K562 (cell line): ENCODE measurements around the gene KLK8. TPM values are rescaled to one million over a fixed set of nuclear protein-coding genes. Genes with fewer than 3 reads are reported as not detected.
A peak's percentile ranks its signal among the peaks of the same experiment; 100 is the strongest.

Experiments
- ATAC-seq: fragments of 200-7000 bp; cut with Tn5 transposase; 3 replicates; pipeline ENCODE4 v1.9.1; 2020; ENCODE audit warnings: moderate library complexity
- BruUV-seq: library from RNA; stranded (reverse); fragments of 400-500 nt; replicated peaks from 2 replicates; lab custom pipeline; 2021; lab: Mats Ljungman, UMichigan
- CTCF ChIA-PET: fragments of 300-600 bp; formaldehyde crosslinking; extraction: SDS; loops from one replicate; lab custom pipeline; 2021; ENCODE audit warnings: low intra/inter-chr PET ratio; lab: Yijun Ruan, JAX
- POLR2A ChIA-PET: fragments of 300-600, 350-650 bp; sonication (Branson Sonifier 250); formaldehyde crosslinking; extraction: SDS; loops from one replicate; lab custom pipeline; 2021; ENCODE audit warnings: antibody characterized with exemption, inconsistent platforms; lab: Yijun Ruan, JAX
- DNase-seq, 4 experiments: peaks; one replicate each; pipeline versions ENCODE4 v3.0.0 to v3.0.0-alpha.2; 2011 to 2018; ENCODE audit warnings: low spot score in 3 of 4, mixed read lengths in 3 of 4; ENCODE audit errors: extremely low read depth in 1 of 4
- FAIRE-seq: peaks from 2 replicates; lab custom pipeline; 2011; peaks lifted over from hg19 to GRCh38; lab: Jason Lieb, UNC
- H2AFZ ChIP-seq: 2 replicates; pipeline ENCODE4 v1.6.0; 2011; ENCODE audit warnings: low read depth, low read length, control low read depth, inconsistent platforms
- H3K27ac ChIP-seq: fragments of 200-600 bp; 3 replicates; pipeline ENCODE4 v1.8.0; 2011; ENCODE audit warnings: low read depth, mild to moderate bottlenecking, control low read depth, inconsistent platforms, low read length, moderate library complexity, mixed read lengths; ENCODE audit errors: extremely low read depth
- H3K27me3 ChIP-seq, 2 experiments: fragments of 300-600 bp in 1 of 2; 2 replicates in 1 of 2; 3 replicates in 1 of 2; pipeline versions ENCODE4 v1.6.0 to v1.8.0; 2011; ENCODE audit warnings: inconsistent platforms in 2 of 2, low read length in 2 of 2, mild to moderate bottlenecking in 1 of 2, mixed read lengths in 1 of 2, moderate library complexity in 1 of 2; ENCODE audit not compliant: control insufficient read depth in 2 of 2, insufficient read depth in 2 of 2
- H3K36me3 ChIP-seq: fragments of 300-600 bp; 3 replicates; pipeline ENCODE4 v1.8.0; 2011; ENCODE audit warnings: mild to moderate bottlenecking, low read length, inconsistent platforms; ENCODE audit not compliant: control insufficient read depth, insufficient read depth
- H3K4me1 ChIP-seq, 2 experiments: fragments of 200-600 bp in 1 of 2; replicated peaks in 1 of 2; 2 replicates in 1 of 2; 3 replicates in 1 of 2; pipeline versions ENCODE4 v1.5.1 to v1.8.0; 2011; ENCODE audit warnings: inconsistent platforms in 2 of 2, low read length in 2 of 2, mild to moderate bottlenecking in 1 of 2, mixed read lengths in 1 of 2, moderate library complexity in 1 of 2; ENCODE audit not compliant: control insufficient read depth in 2 of 2, insufficient read depth in 2 of 2
- H3K4me2 ChIP-seq: 2 replicates; pipeline ENCODE4 v1.6.1; 2011; ENCODE audit warnings: low read length, control low read depth, inconsistent platforms, mixed read lengths; ENCODE audit not compliant: insufficient read depth
- H3K4me3 ChIP-seq: fragments of 200-600 bp; sonication (generic), shearing (Covaris generic); 2 replicates; pipeline ENCODE4 v1.5.1; 2016; ENCODE audit warnings: control low read depth, inconsistent platforms
- H3K79me2 ChIP-seq: fragments of 200-600 bp; 3 replicates; pipeline ENCODE4 v1.8.0; 2011; ENCODE audit warnings: low read length, inconsistent platforms; ENCODE audit not compliant: control insufficient read depth, insufficient read depth
- H3K9ac ChIP-seq, 2 experiments: 2 replicates each; pipeline versions ENCODE4 v1.6.0 to v1.6.1; 2011; ENCODE audit warnings: low read depth in 2 of 2, low read length in 2 of 2, control low read depth in 1 of 2, inconsistent platforms in 1 of 2, mild to moderate bottlenecking in 1 of 2, mixed read lengths in 1 of 2; ENCODE audit not compliant: insufficient read depth in 1 of 2
- H3K9me1 ChIP-seq: one replicate; pipeline ENCODE4 v1.6.0; 2011; ENCODE audit warnings: inconsistent platforms, mild to moderate bottlenecking, low read length, moderate library complexity; ENCODE audit not compliant: control insufficient read depth, insufficient read depth
- H3K9me3 ChIP-seq: replicated peaks from 2 replicates; pipeline ENCODE4 v1.5.1; 2011; ENCODE audit warnings: low read depth, low read length, inconsistent platforms; ENCODE audit not compliant: control insufficient read depth, insufficient read depth
- H4K20me1 ChIP-seq: replicated peaks from 2 replicates; pipeline ENCODE4 v1.6.1; 2011; ENCODE audit warnings: low read length, inconsistent platforms, mixed read lengths; ENCODE audit not compliant: control insufficient read depth, insufficient read depth
- ARID3A ChIP-seq: IDR thresholded peaks from 2 replicates; pipeline ENCODE4 v1.6.1; 2012; ENCODE audit warnings: low read depth, low read length, improper control_type of control experiment, borderline replicate concordance
- ZBED1 ChIP-seq: IDR thresholded peaks from 2 replicates; pipeline ENCODE4 v1.6.1; 2014
- ZFP36 ChIP-seq: fragments of 150-350 bp; IDR thresholded peaks from 2 replicates; pipeline ENCODE4 v1.6.1; 2018; ENCODE audit warnings: low read length, low read depth; ENCODE audit not compliant: partially characterized antibody
- ZNF766 ChIP-seq: fragments of 200-800 bp; sonication (Bioruptor generic); conservative IDR thresholded peaks from 2 replicates; pipeline ENCODE4 v1.6.1; 2016; ENCODE audit warnings: missing genetic modification characterization, missing compliant biosample characterization
- WGBS: fragments of 100-300 bp; shearing (Covaris generic); methylation state at CpG from one replicate; pipeline ENCODE4 v1.1.6; 2016; ENCODE audit warnings: low coverage, mixed read lengths; ENCODE audit not compliant: insufficient coverage; ENCODE audit errors: missing lambda C conversion rate; 5-methylcytosine and 5-hydroxymethylcytosine counted together
- in situ Hi-C: fragments of 300-500 bp; cut with MboI; formaldehyde crosslinking; loops from 4 replicates; pipeline ENCODE4 v1.15.0; 2018; ENCODE audit warnings: inconsistent platforms, mixed read lengths
- intact Hi-C: fragments of 100-400 bp; cut with micrococcal nuclease; formaldehyde crosslinking; loops from 2 replicates; pipeline ENCODE4 v1.14.2; 2022
- polyA plus RNA-seq, 8 experiments: library from polyadenylated mRNA; depleted of rRNA in 4 of 8; stranded (reverse) in 5 of 8; unstranded in 3 of 8; fragments of >200 nt; fragmentation: Nextera tagmentation in 2 of 8; fragmentation: Illumina TruSeq in 1 of 8; extraction: Ambion mirVana in 2 of 8; extraction: Trizol in 1 of 8; gene quantifications; 2 replicates each; pipeline versions ENCODE4 v1.2.1 to v1.2.3, GENCODE V29; 2011 to 2014; ENCODE audit warnings: inconsistent platforms in 1 of 8, missing spikeins in 1 of 8
- total RNA-seq, 7 experiments: library from RNA; depleted of rRNA in 6 of 7; stranded (reverse); fragments of >200 nt in 6 of 7; fragmentation: Illumina TruSeq in 2 of 7; extraction: Trizol in 2 of 7; gene quantifications; 2 replicates each; pipeline versions ENCODE4 v1.2.1 to v1.2.3, GENCODE V29; 2011 to 2021; ENCODE audit warnings: low replicate concordance in 1 of 7

Gene KLK8
- total and polyA plus RNA-seq, 9 of the 15 experiments (the other 6 are each of a cell fraction or from before 2014, with no cell fraction given): 0.37 to 1.7 (median 0.76) TPM

GRCh38 chr19:51043497-51043896 is 42.1 kb upstream of the KLK8 start:
- 3% methylated on average over 9 of the region's 9 CpGs for WGBS
- no peak for FAIRE-seq
- TF ChIP-seq ARID3A (no peak), ZBED1 (no peak), ZNF766 (CRISPR knock-in tag) (0 out of 2 replicates have a peak, but pooled peaks have one; percentile 39), ZFP36 (peak; percentile 84)
- H3K36me3 ChIP-seq: no peaks in the 10 kb centered on the region
- no peaks in the 10 kb centered on the region for H3K79me2 ChIP-seq
- in situ Hi-C loops (no loop called here), intact Hi-C loops (no loop called here)
- H3K27ac ChIP-seq: no peak overlapping the region
- ChIA-PET POLR2A (interaction anchor here (1.1 to 1.5 kb wide), 2 partner anchors 9 kb away, joined by 3 to 5 read pairs; partner anchors contain the start of gene KLK12), CTCF (no interaction called here)
- no peaks in the 10 kb centered on the region for H3K9me1 ChIP-seq
- H3K4me3 ChIP-seq: no peak overlapping the region
- peaks cover 15 to 17% of the 10 kb centered on the region in 2 experiments; a peak in 3 of 5 replicates for H3K27me3 ChIP-seq
- H4K20me1 ChIP-seq: no peaks in the 10 kb centered on the region
- H3K9ac ChIP-seq: no peak overlapping the region
- H3K9me3 ChIP-seq: no peaks in the 10 kb centered on the region
- no peak for ATAC-seq
- H2AFZ ChIP-seq: no peak overlapping the region
- no peaks in the 10 kb centered on the region for H3K4me1 ChIP-seq
- BruUV-seq: no TSS peak
- no peak overlapping the region for H3K4me2 ChIP-seq
- DNase-seq: no peak
